ENCODE measurements around the gene CA5A. TPM values are rescaled to one million over a fixed set of nuclear protein-coding genes. Genes with fewer than 3 reads are reported as not detected.
"Not testable (repeated sequence)": the region's sequence is repeated elsewhere in the genome, so short reads cannot be mapped to it uniquely, and the experiment has no call there.

Gene CA5A
- total RNA-seq, 1 donor from 2014 or later, result not detected

DNA sequence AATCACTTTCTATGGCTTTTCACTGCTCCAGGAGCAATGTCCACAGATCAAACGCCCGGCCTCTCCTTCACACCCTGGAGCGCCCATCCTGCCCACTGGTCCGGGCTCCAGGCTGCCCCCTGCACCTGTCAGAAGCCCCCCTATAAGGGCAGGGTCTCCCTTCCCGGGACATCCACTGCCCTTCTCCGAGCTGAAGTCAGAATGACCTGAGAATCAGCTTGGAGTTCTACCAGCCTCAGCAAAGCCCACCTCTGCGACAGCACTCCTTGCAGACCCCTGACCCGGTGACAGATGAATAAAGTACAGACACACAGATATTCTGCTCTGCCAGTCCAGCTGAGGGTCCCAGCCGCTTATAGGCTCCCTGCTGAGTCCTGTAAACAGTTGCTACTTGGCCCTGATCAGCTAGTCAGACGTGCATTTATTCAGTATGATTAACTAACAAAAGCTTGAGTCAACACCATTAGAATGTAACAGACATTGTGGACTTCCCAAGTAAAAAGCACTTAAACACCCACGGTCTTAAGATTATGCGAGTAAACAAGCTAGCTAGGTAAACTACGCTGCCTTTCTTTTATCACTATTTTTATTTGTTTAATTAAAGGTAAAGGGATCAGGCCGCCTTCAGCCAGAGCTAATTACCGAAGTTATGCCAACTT is 71.9 kb downstream of the CA5A start:
- H3K9me3 Mint-ChIP-seq (ENCODE audit: unreplicated experiment), result no peaks in the 10 kb centered on the region
- H3K4me2 ChIP-seq (ENCODE audit: low read length), result peak overlapping the region; percentile 80
- no peak overlapping the region for H3K27ac Mint-ChIP-seq (ENCODE audit: unreplicated experiment)
- H3K27me3 Mint-ChIP-seq (ENCODE audit: low read depth, unreplicated experiment), result no peaks in the 10 kb centered on the region
- peak overlapping the region; percentile 52 for H3K9ac ChIP-seq (ENCODE audit: low read length)
- H3K9me3 ChIP-seq (ENCODE audit: insufficient read depth, low read depth, low read length), result no peaks in the 10 kb centered on the region
- TF ChIP-seq EZH2 (IDR thresholded peaks at IDR 0.05; ENCODE audit: insufficient read depth, low read length), result no peak
- TF ChIP-seq, protein P1, sequence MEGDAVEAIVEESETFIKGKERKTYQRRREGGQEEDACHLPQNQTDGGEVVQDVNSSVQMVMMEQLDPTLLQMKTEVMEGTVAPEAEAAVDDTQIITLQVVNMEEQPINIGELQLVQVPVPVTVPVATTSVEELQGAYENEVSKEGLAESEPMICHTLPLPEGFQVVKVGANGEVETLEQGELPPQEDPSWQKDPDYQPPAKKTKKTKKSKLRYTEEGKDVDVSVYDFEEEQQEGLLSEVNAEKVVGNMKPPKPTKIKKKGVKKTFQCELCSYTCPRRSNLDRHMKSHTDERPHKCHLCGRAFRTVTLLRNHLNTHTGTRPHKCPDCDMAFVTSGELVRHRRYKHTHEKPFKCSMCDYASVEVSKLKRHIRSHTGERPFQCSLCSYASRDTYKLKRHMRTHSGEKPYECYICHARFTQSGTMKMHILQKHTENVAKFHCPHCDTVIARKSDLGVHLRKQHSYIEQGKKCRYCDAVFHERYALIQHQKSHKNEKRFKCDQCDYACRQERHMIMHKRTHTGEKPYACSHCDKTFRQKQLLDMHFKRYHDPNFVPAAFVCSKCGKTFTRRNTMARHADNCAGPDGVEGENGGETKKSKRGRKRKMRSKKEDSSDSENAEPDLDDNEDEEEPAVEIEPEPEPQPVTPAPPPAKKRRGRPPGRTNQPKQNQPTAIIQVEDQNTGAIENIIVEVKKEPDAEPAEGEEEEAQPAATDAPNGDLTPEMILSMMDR (IDR thresholded peaks at IDR 0.05; ENCODE audit: insufficient read depth, low read depth, low read length), result no peak
- peaks cover 83% of the 10 kb centered on the region for H4K20me1 ChIP-seq (ENCODE audit: insufficient read depth, low read length)
- peak; percentile 72 for DNase-seq (ENCODE audit: low read depth)
- peaks cover 22% of the 10 kb centered on the region for H3K4me1 ChIP-seq (ENCODE audit: insufficient read depth, low read length)
- H3K4me1 Mint-ChIP-seq (ENCODE audit: low read depth, unreplicated experiment), result peaks cover 39% of the 10 kb centered on the region
- no peaks in the 10 kb centered on the region for H3K27me3 ChIP-seq (ENCODE audit: insufficient read depth, low read length)
- peaks cover 93% of the 10 kb centered on the region for H3K79me2 ChIP-seq (ENCODE audit: insufficient read depth, low read length)
- H3K4me3 ChIP-seq (ENCODE audit: insufficient read depth, low read depth, low read length), result peak overlapping the region; percentile 23
- FAIRE-seq, result no peak
- H3K36me3 ChIP-seq (ENCODE audit: insufficient read depth, low read length), result peaks cover 2% of the 10 kb centered on the region
- no peak overlapping the region for H2AFZ ChIP-seq (ENCODE audit: low read depth, low read length)
- H3K4me3 Mint-ChIP-seq (ENCODE audit: unreplicated experiment), result peak overlapping the region; percentile 86
- H3K36me3 Mint-ChIP-seq (ENCODE audit: low read depth, unreplicated experiment), result peaks cover 23% of the 10 kb centered on the region
- H3K27ac ChIP-seq (ENCODE audit: low read depth, low read length), result peak overlapping the region; percentile 25

DNA sequence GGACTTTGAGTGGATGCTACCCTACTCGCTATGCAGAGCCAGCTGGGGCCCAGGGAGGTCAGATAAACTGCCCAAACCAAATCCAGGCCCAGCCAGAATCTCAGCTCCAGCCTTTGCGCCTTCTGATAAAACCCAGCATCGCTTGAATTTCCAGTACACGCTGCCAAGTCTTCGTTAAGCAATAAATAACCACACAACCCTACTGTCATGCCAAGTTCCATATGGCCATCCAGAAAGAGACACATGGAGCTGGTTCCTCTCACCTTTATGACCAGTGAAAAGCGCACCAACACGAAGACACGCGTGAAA is 73.0 kb downstream of the CA5A start:
- H3K9me3 Mint-ChIP-seq (ENCODE audit: unreplicated experiment); FAIRE-seq; H3K27ac ChIP-seq (ENCODE audit: low read depth, low read length); H3K4me2 ChIP-seq (ENCODE audit: low read length); H3K9me3 ChIP-seq (ENCODE audit: insufficient read depth, low read depth, low read length); H3K27me3 Mint-ChIP-seq (ENCODE audit: low read depth, unreplicated experiment); H3K9ac ChIP-seq (ENCODE audit: low read length); H3K27me3 ChIP-seq (ENCODE audit: insufficient read depth, low read length); H3K4me3 ChIP-seq (ENCODE audit: insufficient read depth, low read depth, low read length); H2AFZ ChIP-seq (ENCODE audit: low read depth, low read length); DNase-seq (ENCODE audit: low read depth); H3K36me3 ChIP-seq (ENCODE audit: insufficient read depth, low read length): not testable (repeated sequence)
- Mint-ChIP-seq H3K4me3 (ENCODE audit: unreplicated experiment) (peak overlapping the region; percentile 73), H3K27ac (ENCODE audit: unreplicated experiment) (peak overlapping the region; percentile 81), H3K4me1 (ENCODE audit: low read depth, unreplicated experiment) (peaks cover 41% of the 10 kb centered on the region), H3K36me3 (ENCODE audit: low read depth, unreplicated experiment) (peaks cover 25% of the 10 kb centered on the region)
- peaks cover 22% of the 10 kb centered on the region for H3K4me1 ChIP-seq (ENCODE audit: insufficient read depth, low read length)
- peaks cover 91% of the 10 kb centered on the region for H4K20me1 ChIP-seq (ENCODE audit: insufficient read depth, low read length)
- H3K79me2 ChIP-seq (ENCODE audit: insufficient read depth, low read length), result peaks cover 97% of the 10 kb centered on the region

DNA sequence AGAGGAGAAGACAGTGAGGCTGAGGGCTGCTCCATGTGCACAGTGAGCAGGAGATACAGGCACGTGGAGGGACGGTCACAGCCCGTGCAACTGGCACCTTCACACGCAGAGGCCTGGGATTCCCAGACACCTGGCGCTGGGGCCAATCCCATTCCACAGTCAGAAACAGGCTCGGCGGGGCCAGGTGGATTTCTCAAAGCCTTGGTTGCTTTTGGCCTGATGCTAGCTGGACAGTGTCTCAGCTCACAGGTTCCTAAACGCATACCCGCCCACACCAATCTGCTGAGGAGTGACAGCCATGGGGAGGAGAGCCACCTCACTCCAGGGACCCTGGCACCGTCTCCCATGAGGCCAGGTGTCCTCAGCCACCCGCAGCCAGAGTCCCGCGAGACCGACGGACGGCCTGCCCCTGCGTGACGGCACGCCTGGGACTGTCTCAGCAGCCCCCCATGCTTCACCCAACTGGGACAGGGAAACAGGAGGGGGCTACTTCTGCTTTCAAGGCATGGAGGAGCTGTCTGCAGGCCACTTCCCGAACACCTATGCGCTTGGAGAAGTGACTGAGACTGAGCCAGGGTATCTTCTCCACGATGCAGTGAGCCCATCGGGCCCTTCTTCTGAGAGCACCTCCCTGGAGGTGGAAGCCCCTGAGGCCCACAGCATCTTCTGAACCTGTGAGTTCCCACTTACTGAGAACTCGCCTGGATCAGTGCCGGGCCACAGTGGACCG is 73.6 kb downstream of the CA5A start:
- Mint-ChIP-seq H3K4me1 (ENCODE audit: low read depth, unreplicated experiment) (peaks cover 46% of the 10 kb centered on the region), H3K4me3 (ENCODE audit: unreplicated experiment) (peak overlapping the region; percentile 73), H3K36me3 (ENCODE audit: low read depth, unreplicated experiment) (peaks cover 26% of the 10 kb centered on the region)
- not testable (repeated sequence) for H3K27ac Mint-ChIP-seq (ENCODE audit: unreplicated experiment); H3K9ac ChIP-seq (ENCODE audit: low read length); H3K36me3 ChIP-seq (ENCODE audit: insufficient read depth, low read length); H3K27me3 ChIP-seq (ENCODE audit: insufficient read depth, low read length); H3K9me3 Mint-ChIP-seq (ENCODE audit: unreplicated experiment); H2AFZ ChIP-seq (ENCODE audit: low read depth, low read length); H3K4me3 ChIP-seq (ENCODE audit: insufficient read depth, low read depth, low read length); H3K9me3 ChIP-seq (ENCODE audit: insufficient read depth, low read depth, low read length); FAIRE-seq; DNase-seq (ENCODE audit: low read depth); H3K27ac ChIP-seq (ENCODE audit: low read depth, low read length); H3K27me3 Mint-ChIP-seq (ENCODE audit: low read depth, unreplicated experiment)
- Histone ChIP-seq H3K4me2 (ENCODE audit: low read length) (peak overlapping the region; percentile 6), H4K20me1 (ENCODE audit: insufficient read depth, low read length) (peaks cover 91% of the 10 kb centered on the region), H3K4me1 (ENCODE audit: insufficient read depth, low read length) (peaks cover 22% of the 10 kb centered on the region), H3K79me2 (ENCODE audit: insufficient read depth, low read length) (peaks cover 97% of the 10 kb centered on the region)

DNA sequence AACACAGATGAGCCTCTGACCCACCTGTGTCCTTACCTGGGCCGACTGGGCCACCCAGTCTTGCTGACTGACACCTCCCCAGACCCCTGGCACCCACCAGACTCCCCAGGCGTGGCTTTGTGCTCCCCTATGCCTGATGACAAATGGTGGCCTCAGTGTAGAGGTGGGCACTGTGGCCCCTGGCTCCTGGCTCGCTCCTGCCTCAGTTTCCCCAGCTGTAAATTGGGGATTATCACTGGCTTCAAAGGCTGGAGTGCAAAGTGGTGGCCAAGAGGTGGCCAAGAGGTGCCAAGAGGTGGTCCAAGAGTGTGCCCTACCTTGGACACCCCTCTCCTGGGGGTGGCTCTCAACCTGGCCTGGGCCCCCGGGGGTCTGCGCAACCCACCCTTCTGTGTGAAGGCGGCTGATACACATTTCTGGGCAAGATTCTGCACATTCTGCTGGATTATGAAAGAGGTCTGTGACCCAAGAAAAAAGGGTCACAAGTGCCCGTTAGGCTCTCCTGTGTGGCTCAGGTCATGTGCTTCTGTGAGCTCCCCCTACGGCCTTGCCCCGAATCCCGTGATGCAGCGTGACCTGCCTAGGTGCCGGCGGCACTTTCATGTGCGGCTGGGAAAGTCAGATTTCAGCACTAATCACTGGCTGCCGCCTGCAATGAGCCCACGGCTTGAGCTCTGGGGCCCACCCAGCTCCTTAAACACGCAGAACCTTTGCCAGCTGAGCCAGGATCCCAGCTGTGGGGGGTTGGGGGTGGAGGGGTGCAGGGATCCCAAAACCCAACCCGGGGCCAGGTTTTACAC is 74.8 kb downstream of the CA5A start:
- DNase-seq (ENCODE audit: low read depth); FAIRE-seq; H3K4me3 Mint-ChIP-seq (ENCODE audit: unreplicated experiment); H3K27me3 Mint-ChIP-seq (ENCODE audit: low read depth, unreplicated experiment); H3K36me3 ChIP-seq (ENCODE audit: insufficient read depth, low read length); H3K9me3 ChIP-seq (ENCODE audit: insufficient read depth, low read depth, low read length); H3K27me3 ChIP-seq (ENCODE audit: insufficient read depth, low read length); H3K27ac ChIP-seq (ENCODE audit: low read depth, low read length); H3K9me3 Mint-ChIP-seq (ENCODE audit: unreplicated experiment); H2AFZ ChIP-seq (ENCODE audit: low read depth, low read length); H3K27ac Mint-ChIP-seq (ENCODE audit: unreplicated experiment): not testable (repeated sequence)
- Histone ChIP-seq H3K4me3 (ENCODE audit: insufficient read depth, low read depth, low read length) (peak overlapping the region; percentile 9), H3K79me2 (ENCODE audit: insufficient read depth, low read length) (peaks cover 98% of the 10 kb centered on the region), H3K4me1 (ENCODE audit: insufficient read depth, low read length) (peaks cover 20% of the 10 kb centered on the region), H3K4me2 (ENCODE audit: low read length) (peak overlapping the region; percentile 77), H4K20me1 (ENCODE audit: insufficient read depth, low read length) (peaks cover 91% of the 10 kb centered on the region), H3K9ac (ENCODE audit: low read length) (peak overlapping the region; percentile 67)
- peaks cover 58% of the 10 kb centered on the region for H3K4me1 Mint-ChIP-seq (ENCODE audit: low read depth, unreplicated experiment)
- peaks cover 25% of the 10 kb centered on the region for H3K36me3 Mint-ChIP-seq (ENCODE audit: low read depth, unreplicated experiment)
